Panc1 (cell line): Measurements from ENCODE around the gene GPC6. TPM values are rescaled to one million over a fixed set of nuclear protein-coding genes. Genes with fewer than 3 reads are reported as not detected.

ENCODE experiments used
- ATAC-seq: fragments of 200-7000 bp; cut with Tn5 transposase; 2 replicates; pipeline ENCODE4 v1.9.1; 2020; ENCODE audit warnings: mild to moderate bottlenecking, moderate library complexity
- BruUV-seq: library from RNA; stranded (reverse); fragments of 400-500 nt; replicated peaks from 2 replicates; lab custom pipeline; 2021; lab: Mats Ljungman, UMichigan
- CTCF ChIA-PET: fragments of 300-600 bp; sonication (Branson Sonifier 250); formaldehyde crosslinking; loops from one replicate; lab custom pipeline; 2022; ENCODE audit warnings: antibody characterized with exemption; lab: Charles Lee
- POLR2A ChIA-PET: fragments of 300-600 bp; sonication (Branson Sonifier 250); formaldehyde crosslinking; loops from one replicate; lab custom pipeline; 2022; ENCODE audit warnings: antibody characterized with exemption; lab: Charles Lee
- DNase-seq: peaks from one replicate; pipeline ENCODE4 v3.0.0-alpha.2; 2010; ENCODE audit warnings: low read depth, low spot score
- H3K27ac ChIP-seq: 2 replicates; pipeline ENCODE4 v1.5.1; 2011; ENCODE audit warnings: mild to moderate bottlenecking, low read length, inconsistent platforms
- H3K27me3 ChIP-seq: fragments of 200-500 bp; sonication (Bioruptor generic); 2 replicates; pipeline ENCODE4 v1.6.0; 2014; ENCODE audit warnings: low read length, inconsistent platforms; ENCODE audit not compliant: control insufficient read depth, insufficient read depth
- H3K36me3 ChIP-seq: fragments of 200-500 bp; sonication (Bioruptor generic); 2 replicates; pipeline ENCODE4 v1.5.1; 2014; ENCODE audit warnings: inconsistent platforms, mild to moderate bottlenecking, low read length, moderate library complexity; ENCODE audit not compliant: control insufficient read depth, insufficient read depth
- H3K4me1 ChIP-seq: 2 replicates; pipeline ENCODE4 v1.5.1; 2011; ENCODE audit warnings: inconsistent platforms, mild to moderate bottlenecking, low read length, moderate library complexity; ENCODE audit not compliant: control insufficient read depth, insufficient read depth
- H3K4me3 ChIP-seq, 2 experiments: 2 replicates each; pipeline ENCODE4 v1.5.1; 2011 to 2012; ENCODE audit warnings: low read depth in 2 of 2, low read length in 2 of 2, mild to moderate bottlenecking in 2 of 2, inconsistent platforms in 1 of 2, moderate library complexity in 1 of 2
- H3K9me3 ChIP-seq: fragments of 200-500 bp; sonication (Bioruptor generic); 2 replicates; pipeline ENCODE4 v1.5.1; 2014; ENCODE audit warnings: low read depth, mild to moderate bottlenecking, inconsistent platforms, low read length, moderate library complexity; ENCODE audit not compliant: control insufficient read depth, insufficient read depth
- CTCF ChIP-seq: fragments of 450-650 bp; IDR thresholded peaks from 2 replicates; pipeline ENCODE4 v1.5.1; 2017; ENCODE audit warnings: mild to moderate bottlenecking
- POLR2AphosphoS5 ChIP-seq: IDR thresholded peaks from 2 replicates; pipeline ENCODE4 v1.6.1; 2012; ENCODE audit warnings: mild to moderate bottlenecking, low read depth, low read length, moderate library complexity
- REST ChIP-seq, 2 experiments: IDR thresholded peaks; 2 replicates each; pipeline ENCODE4 v1.6.1; 2011 to 2012; ENCODE audit warnings: low read depth in 2 of 2, control low read depth in 1 of 2, low read length in 1 of 2, mild to moderate bottlenecking in 1 of 2, moderate library complexity in 1 of 2; ENCODE audit not compliant: insufficient read depth in 1 of 2
- SIN3A ChIP-seq: IDR thresholded peaks from 2 replicates; pipeline ENCODE4 v1.6.1; 2012; ENCODE audit warnings: low read depth, mild to moderate bottlenecking, low read length, moderate library complexity, borderline replicate concordance; ENCODE audit not compliant: insufficient read depth
- TCF7L2 ChIP-seq: IDR thresholded peaks from 2 replicates; pipeline ENCODE4 v1.6.1; 2011; ENCODE audit warnings: mild to moderate bottlenecking, low read depth, low read length, inconsistent platforms
- in situ Hi-C: cut with HindIII; loops from 2 replicates; pipeline ENCODE4 v1.10.0; 2016; ENCODE audit warnings: low sequenced_read_pairs, low pct_unique_long_range_greater_than_20kb
- intact Hi-C: fragments of 100-400 bp; cut with micrococcal nuclease; formaldehyde crosslinking; loops from one replicate; pipeline ENCODE4 v1.10.0; 2022; ENCODE audit not compliant: unreplicated experiment
- total RNA-seq: library from RNA; stranded (reverse); gene quantifications from one replicate; pipeline ENCODE4 v1.2.1, GENCODE V29; 2021; ENCODE audit not compliant: unreplicated experiment

Gene GPC6
- total RNA-seq, 1 experiment from 2014 or later = 4.8 TPM

GRCh38 chr13:94352057-94352456 is 1125.5 kb downstream of the GPC6 start:
- ATAC-seq = no peak
- in situ Hi-C loops (no loop called here), intact Hi-C loops (no loop called here)
- POLR2A ChIA-PET = no interaction called here
- Histone ChIP-seq H3K27ac (no peak overlapping the region), H3K27me3 (no peaks in the 10 kb centered on the region), H3K9me3 (no peaks in the 10 kb centered on the region), H3K4me1 (no peaks in the 10 kb centered on the region), H3K4me3 (no peak overlapping the region), H3K36me3 (no peaks in the 10 kb centered on the region)
- DNase-seq = no peak
- TF ChIP-seq REST (IDR thresholded peaks at IDR 0.05; ENCODE audit: insufficient read depth in 1 of 2, low read depth in 2 of 2, low read length in 1 of 2) (no peak), SIN3A (no peak), CTCF (no peak)
- no TSS peak for BruUV-seq
- CTCF ChIA-PET = no interaction called here

- no peaks in the 10 kb centered on the region for H3K27me3 ChIP-seq
- DNase-seq = no peak
- no peak overlapping the region for H3K27ac ChIP-seq
- no peaks in the 10 kb centered on the region for H3K4me1 ChIP-seq
- H3K4me3 ChIP-seq = no peak overlapping the region
- intact Hi-C loops = no loop called here
- no TSS peak for BruUV-seq
- no peak for ATAC-seq
- in situ Hi-C loops = no loop called here
- CTCF ChIA-PET = no interaction called here
- no peak for TF ChIP-seq POLR2AphosphoS5
- no peak for TF ChIP-seq CTCF
- H3K36me3 ChIP-seq = no peaks in the 10 kb centered on the region
- POLR2A ChIA-PET = no interaction called here
- H3K9me3 ChIP-seq = no peaks in the 10 kb centered on the region
These were observed 1126.6 kb downstream of the GPC6 start for GRCh38 chr13:94353167-94353710.

GRCh38 chr13:94359875-94360274 is 1133.3 kb downstream of the GPC6 start:
- Histone ChIP-seq H3K27ac (no peak overlapping the region), H3K4me1 (no peaks in the 10 kb centered on the region), H3K9me3 (no peaks in the 10 kb centered on the region), H3K4me3 (no peak overlapping the region), H3K36me3 (no peaks in the 10 kb centered on the region), H3K27me3 (no peaks in the 10 kb centered on the region)
- no peak for DNase-seq
- in situ Hi-C loops (no loop called here), intact Hi-C loops (loop anchor here (5.0 to 10.0 kb wide), 2 partner anchors 88 to 1135 kb away; partner anchors contain the start of gene GPC6)
- TF ChIP-seq SIN3A (no peak), TCF7L2 (no peak), CTCF (no peak), POLR2AphosphoS5 (no peak), REST (IDR thresholded peaks at IDR 0.05; ENCODE audit: insufficient read depth in 1 of 2, low read depth in 2 of 2, low read length in 1 of 2) (no peak)
- ChIA-PET POLR2A (no interaction called here), CTCF (no interaction called here)
- no peak for ATAC-seq
- no TSS peak for BruUV-seq
